ENCODE data around the gene C16orf54.

DNA sequence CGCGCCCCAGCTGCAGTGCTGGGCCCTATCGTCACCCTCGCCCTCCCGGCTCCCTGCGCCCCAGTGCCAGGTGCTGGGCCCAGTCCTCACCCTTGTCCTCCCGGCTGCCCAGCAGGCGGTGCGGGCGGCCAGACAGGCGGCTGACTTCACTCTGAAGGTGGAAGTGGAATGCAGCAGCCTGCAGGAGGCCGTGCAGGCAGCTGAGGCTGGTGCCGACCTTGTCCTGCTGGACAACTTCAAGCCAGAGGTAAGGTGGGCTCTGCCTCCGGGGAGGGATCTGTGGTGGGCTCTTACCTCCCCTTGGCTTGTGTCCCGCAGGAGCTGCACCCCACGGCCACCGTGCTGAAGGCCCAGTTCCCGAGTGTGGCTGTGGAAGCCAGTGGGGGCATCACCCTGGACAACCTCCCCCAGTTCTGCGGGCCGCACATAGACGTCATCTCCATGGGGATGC lies 48.9 kb downstream of the C16orf54 start:
- TF ChIP-seq POLR2A (IDR thresholded peaks at IDR 0.05; ENCODE audit: low read depth, low read length) (no peak), TAF1 (IDR thresholded peaks at IDR 0.05; ENCODE audit: borderline replicate concordance, low read depth, low read length) (no peak)

All from GM12892 (cell line).